DND-41 (cell line): ENCODE results near the gene CLIC1.

Source experiments
- ATAC-seq: fragments of 200-7000 bp; cut with Tn5 transposase; 3 replicates; pipeline ENCODE4 v1.9.1; 2021; ENCODE audit warnings: low read depth; ENCODE audit not compliant: insufficient read depth
- DNase-seq: peaks from one replicate; pipeline ENCODE4 v3.0.0-alpha.2; 2020
- H2AFZ ChIP-seq: 2 replicates; pipeline ENCODE4 v1.6.0; 2012; ENCODE audit warnings: low read depth, low read length
- H3K27ac ChIP-seq: 2 replicates; pipeline ENCODE4 v1.5.1; 2012; ENCODE audit warnings: low read length, inconsistent platforms
- H3K27me3 ChIP-seq: fragments of 200-600 bp; sonication (generic); 2 replicates; pipeline ENCODE4 v1.6.0; 2012; ENCODE audit warnings: low read length, mild to moderate bottlenecking, inconsistent platforms; ENCODE audit not compliant: insufficient read depth, poor library complexity
- H3K36me3 ChIP-seq: 2 replicates; pipeline ENCODE4 v1.5.1; 2012; ENCODE audit warnings: low read length, inconsistent platforms; ENCODE audit not compliant: insufficient read depth
- H3K4me1 ChIP-seq: 2 replicates; pipeline ENCODE4 v1.5.1; 2012; ENCODE audit warnings: mild to moderate bottlenecking, low read length; ENCODE audit not compliant: insufficient read depth
- H3K4me2 ChIP-seq: 2 replicates; pipeline ENCODE4 v1.6.0; 2012; ENCODE audit warnings: mild to moderate bottlenecking, moderate library complexity, low read length, inconsistent platforms; ENCODE audit not compliant: insufficient read depth
- H3K4me3 ChIP-seq, 2 experiments: fragments of 200-600 bp in 1 of 2; shearing (Covaris generic) in 1 of 2; 2 replicates each; pipeline ENCODE4 v1.5.1; 2012 to 2016; ENCODE audit warnings: inconsistent platforms in 2 of 2, low read length in 2 of 2, mild to moderate bottlenecking in 2 of 2, low read depth in 1 of 2, moderate library complexity in 1 of 2
- H3K79me2 ChIP-seq: 2 replicates; pipeline ENCODE4 v1.6.0; 2012; ENCODE audit warnings: low read length, inconsistent platforms; ENCODE audit not compliant: insufficient read depth
- H3K9ac ChIP-seq: 2 replicates; pipeline ENCODE4 v1.6.0; 2012; ENCODE audit warnings: low read depth, mild to moderate bottlenecking, inconsistent platforms, low read length, moderate library complexity
- H3K9me3 ChIP-seq: 2 replicates; pipeline ENCODE4 v1.5.1; 2012; ENCODE audit warnings: low read length, moderate library complexity, mild to moderate bottlenecking, inconsistent platforms; ENCODE audit not compliant: insufficient read depth, severe bottlenecking
- H4K20me1 ChIP-seq: 2 replicates; pipeline ENCODE4 v1.6.0; 2012; ENCODE audit warnings: low read length; ENCODE audit not compliant: insufficient read depth
- EZH2 ChIP-seq: IDR thresholded peaks from 3 replicates; pipeline ENCODE4 v1.6.1; 2012; ENCODE audit warnings: borderline replicate concordance, low read depth, mild to moderate bottlenecking, moderate library complexity, low read length, inconsistent platforms; ENCODE audit not compliant: severe bottlenecking
- TF ChIP-seq, protein P1 (sequence below): IDR thresholded peaks from 2 replicates; pipeline ENCODE4 v1.5.1; 2012; ENCODE audit warnings: borderline replicate concordance, low read length, moderate library complexity, mild to moderate bottlenecking; ENCODE audit not compliant: poor library complexity, severe bottlenecking; ENCODE audit errors: extremely low read depth

Gene CLIC1

DNA sequence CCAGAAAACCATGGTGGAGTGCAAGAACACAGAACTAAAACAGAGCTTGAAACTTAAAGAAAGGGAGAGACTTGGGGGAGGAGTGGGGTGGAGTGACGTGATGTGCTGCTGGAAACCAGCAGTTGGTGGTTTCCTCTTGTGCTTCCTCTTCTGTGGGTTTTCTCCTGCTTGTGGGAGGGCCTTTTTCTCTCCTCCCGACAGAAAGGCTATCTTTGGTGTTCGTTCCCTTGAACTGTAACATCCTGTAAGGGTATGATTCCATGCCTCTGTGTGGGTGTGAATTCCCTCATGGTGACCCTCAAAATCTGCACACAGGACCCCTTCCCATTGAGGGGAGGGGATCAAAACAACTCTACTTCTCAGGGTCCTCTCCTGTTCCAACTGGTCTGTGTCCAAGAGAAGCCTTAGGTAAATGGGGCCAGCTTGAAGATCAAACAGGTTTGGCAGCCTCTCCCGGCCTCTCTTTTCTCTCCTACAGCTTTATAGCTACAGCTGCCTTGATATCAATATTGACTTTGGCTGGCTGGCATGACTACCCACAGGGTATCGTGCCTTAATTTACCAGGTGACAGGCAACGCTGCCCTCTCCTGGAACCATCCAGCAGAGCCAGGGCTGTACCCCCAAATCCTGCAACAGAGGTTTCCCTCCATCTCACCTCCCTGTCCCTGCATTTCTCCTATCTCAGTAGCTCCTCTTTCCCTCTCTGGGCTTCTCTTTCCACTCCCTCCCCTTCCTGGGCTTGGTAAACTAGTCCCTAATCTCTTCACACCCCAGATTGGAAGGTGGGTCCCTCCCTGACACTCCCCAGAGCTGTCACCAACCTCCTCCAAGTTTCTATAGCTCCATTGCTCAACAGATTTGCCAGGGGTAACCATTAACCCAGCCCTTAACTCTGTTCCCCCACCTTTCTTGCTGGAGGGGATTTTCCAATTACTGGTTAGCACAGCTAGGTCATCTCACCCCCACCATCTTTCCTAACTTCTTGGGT, 2.0 kb upstream of the CLIC1 start:
- H3K27ac ChIP-seq = peak overlapping the region; percentile 96
- H3K36me3 ChIP-seq = peaks cover 35% of the 10 kb centered on the region

DNA sequence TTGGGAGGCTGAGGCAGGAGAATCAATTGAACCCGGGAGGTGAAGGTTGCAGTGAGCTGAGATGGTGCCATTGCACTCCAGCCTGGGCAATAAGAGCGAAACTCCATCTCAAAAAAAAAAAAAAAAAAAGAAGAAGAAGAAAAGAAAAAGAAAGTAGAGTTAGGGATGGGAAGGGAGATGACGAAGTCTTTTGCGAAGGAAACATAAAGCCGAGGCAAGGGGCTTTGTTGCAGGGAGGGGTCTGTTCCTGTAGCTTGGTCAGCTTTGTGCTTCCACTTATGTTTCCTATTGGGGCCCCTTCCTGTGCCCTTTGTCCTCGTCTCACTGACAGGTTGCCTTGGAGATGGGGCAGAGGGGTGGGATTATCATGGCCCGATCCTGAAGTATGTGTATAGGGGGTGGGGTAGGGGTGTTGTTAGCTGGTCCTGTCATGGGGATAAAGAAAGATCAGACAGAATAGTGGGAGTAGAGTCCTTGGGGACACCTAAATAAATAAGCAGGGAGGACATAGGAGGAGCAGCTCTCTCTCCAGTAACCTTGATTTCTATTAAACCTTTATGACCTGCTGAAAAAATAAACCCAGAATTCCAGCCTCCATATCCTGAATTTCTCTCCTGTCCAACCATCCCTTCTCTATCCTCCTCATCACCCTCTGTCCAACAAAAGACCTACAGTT, 1.1 kb upstream of the CLIC1 start:
- H3K9ac ChIP-seq = peak overlapping the region; percentile 99
- H2AFZ ChIP-seq = no peak overlapping the region
- H3K79me2 ChIP-seq = peaks cover 67% of the 10 kb centered on the region
- no peaks in the 10 kb centered on the region for H3K27me3 ChIP-seq
- H3K4me1 ChIP-seq = peaks cover 74% of the 10 kb centered on the region
- peaks cover 19% of the 10 kb centered on the region for H4K20me1 ChIP-seq
- DNase-seq = peak; percentile 62
- no peak for TF ChIP-seq EZH2
- ATAC-seq = no peak
- peak overlapping the region in 1 of 2 experiments; percentile 62; a peak in 2 of 4 replicates for H3K4me3 ChIP-seq
- H3K27ac ChIP-seq = peak overlapping the region; percentile 96
- peaks cover 33% of the 10 kb centered on the region for H3K36me3 ChIP-seq
- peak overlapping the region; percentile 76 for H3K4me2 ChIP-seq
- no peaks in the 10 kb centered on the region for H3K9me3 ChIP-seq

More for the DNA sequence above, 2.0 kb upstream of the CLIC1 start:
- Histone ChIP-seq H3K4me1 (peaks cover 74% of the 10 kb centered on the region), H4K20me1 (peaks cover 17% of the 10 kb centered on the region), H3K27me3 (no peaks in the 10 kb centered on the region), H3K4me3 (peak overlapping the region; percentile 4 to 62; a peak in 3 of 4 replicates), H3K4me2 (peak overlapping the region; percentile 76), H3K9ac (peak overlapping the region; percentile 99), H2AFZ (no peak overlapping the region), H3K9me3 (no peaks in the 10 kb centered on the region), H3K79me2 (peaks cover 70% of the 10 kb centered on the region)
- TF ChIP-seq, protein P1, sequence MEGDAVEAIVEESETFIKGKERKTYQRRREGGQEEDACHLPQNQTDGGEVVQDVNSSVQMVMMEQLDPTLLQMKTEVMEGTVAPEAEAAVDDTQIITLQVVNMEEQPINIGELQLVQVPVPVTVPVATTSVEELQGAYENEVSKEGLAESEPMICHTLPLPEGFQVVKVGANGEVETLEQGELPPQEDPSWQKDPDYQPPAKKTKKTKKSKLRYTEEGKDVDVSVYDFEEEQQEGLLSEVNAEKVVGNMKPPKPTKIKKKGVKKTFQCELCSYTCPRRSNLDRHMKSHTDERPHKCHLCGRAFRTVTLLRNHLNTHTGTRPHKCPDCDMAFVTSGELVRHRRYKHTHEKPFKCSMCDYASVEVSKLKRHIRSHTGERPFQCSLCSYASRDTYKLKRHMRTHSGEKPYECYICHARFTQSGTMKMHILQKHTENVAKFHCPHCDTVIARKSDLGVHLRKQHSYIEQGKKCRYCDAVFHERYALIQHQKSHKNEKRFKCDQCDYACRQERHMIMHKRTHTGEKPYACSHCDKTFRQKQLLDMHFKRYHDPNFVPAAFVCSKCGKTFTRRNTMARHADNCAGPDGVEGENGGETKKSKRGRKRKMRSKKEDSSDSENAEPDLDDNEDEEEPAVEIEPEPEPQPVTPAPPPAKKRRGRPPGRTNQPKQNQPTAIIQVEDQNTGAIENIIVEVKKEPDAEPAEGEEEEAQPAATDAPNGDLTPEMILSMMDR = peak; percentile 65
- TF ChIP-seq EZH2 = no peak
- ATAC-seq (peak; percentile 47), DNase-seq (peak; percentile 89)

DNA sequence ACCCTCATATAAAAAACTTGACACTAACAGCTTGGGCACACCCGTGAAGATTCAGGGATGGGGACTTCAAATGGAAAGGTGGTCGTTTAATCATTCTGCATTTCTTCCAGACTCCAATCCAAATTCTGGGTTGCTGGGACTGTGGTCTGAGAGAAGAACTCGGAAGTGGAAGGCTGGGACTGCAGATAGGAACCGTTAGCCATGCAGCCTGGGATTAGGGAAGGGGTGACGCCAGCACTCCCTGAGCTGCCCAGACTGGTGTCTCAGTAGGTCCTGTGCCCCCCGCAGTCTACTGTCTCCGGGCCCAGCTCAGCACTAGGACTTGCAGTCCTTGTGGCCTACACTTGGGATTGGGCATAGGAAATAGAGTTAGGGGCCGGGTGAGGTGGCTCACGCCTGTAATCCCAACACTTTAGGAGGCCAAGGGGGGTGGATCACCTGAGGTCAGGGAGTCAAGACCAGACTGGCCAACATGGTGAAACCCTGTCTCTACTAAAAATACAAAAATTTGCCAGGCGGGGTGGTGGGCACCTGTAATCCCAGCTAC, 511 bp upstream of the CLIC1 start:
- TF ChIP-seq, protein P1 = no peak
- TF ChIP-seq EZH2 = no peak
- peaks cover 69% of the 10 kb centered on the region for H3K4me1 ChIP-seq
- ATAC-seq = no peak

More for the DNA sequence above, 511 bp upstream of the CLIC1 start:
- Histone ChIP-seq H3K27ac (peak overlapping the region; percentile 96), H3K9me3 (no peaks in the 10 kb centered on the region), H3K36me3 (peaks cover 33% of the 10 kb centered on the region), H3K79me2 (peaks cover 65% of the 10 kb centered on the region), H3K4me2 (peak overlapping the region; percentile 76), H4K20me1 (peaks cover 19% of the 10 kb centered on the region), H3K27me3 (no peaks in the 10 kb centered on the region), H3K9ac (peak overlapping the region; percentile 99), H3K4me3 (peak overlapping the region; percentile 49 to 81), H2AFZ (peak overlapping the region; percentile 71)
- DNase-seq = no peak
